Measurements from ENCODE around the gene KLK1.

DNA sequence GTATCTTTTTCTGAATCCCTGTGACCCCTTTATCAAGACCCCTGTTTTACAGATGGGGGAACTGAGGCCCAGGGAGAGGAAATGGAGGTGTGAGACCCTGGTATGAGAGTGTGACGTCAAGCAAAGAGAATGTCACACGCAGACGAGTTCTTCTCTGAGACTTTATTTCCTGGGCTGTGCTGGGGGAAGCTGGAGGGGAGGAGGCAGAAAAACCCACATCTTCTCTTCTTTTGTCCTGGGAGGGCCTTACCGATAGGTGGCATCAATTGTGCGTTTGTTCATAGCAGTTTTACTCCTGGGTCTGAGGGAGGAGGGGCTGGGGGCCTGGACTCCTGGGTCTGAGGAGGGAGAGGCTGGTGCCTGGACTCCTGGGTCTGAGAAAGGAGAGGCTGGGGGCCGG lies 14.7 kb upstream of the KLK1 start:
- TF ChIP-seq CTCF (IDR thresholded peaks at IDR 0.05) (no peak), POLR2A (IDR thresholded peaks at IDR 0.05) (no peak)
